Sigmoid colon (tissue), 3 donors: ENCODE measurements around the gene NOL3.

Experiments
- CTCF ChIP-seq, 4 experiments: fragments of 450-650 bp in 3 of 4; fragments of 200-600 bp in 1 of 4; IDR thresholded peaks; one replicate each; pipeline ENCODE4 v1.5.1; 2016 to 2019; ENCODE audit warnings: antibody characterized with exemption in 4 of 4, mild to moderate bottlenecking in 3 of 4, moderate library complexity in 2 of 4
- POLR2A ChIP-seq, 2 donors: fragments of 450-650 bp; IDR thresholded peaks; one replicate each; pipeline ENCODE4 v1.6.1; 2016; ENCODE audit warnings: antibody characterized with exemption in 2 of 2, mild to moderate bottlenecking in 2 of 2, moderate library complexity in 2 of 2

GRCh38 chr16:67180166-67180565 lies 9.8 kb downstream of the NOL3 start:
- TF ChIP-seq POLR2A (IDR thresholded peaks at IDR 0.05) (no peak), CTCF (IDR thresholded peaks at IDR 0.05) (no peak)
